NCI-H1694 treated with DMSO at 0.1 percent for 48 hours (cell line): Measurements from ENCODE around the gene HEATR1.
"Not testable (repeated sequence)": the region's sequence is repeated elsewhere in the genome, so short reads cannot be mapped to it uniquely, and the experiment has no call there.

Experiments used
- DNase-seq: peaks from one replicate; lab custom pipeline; 2025; lab: John Stamatoyannopoulos, UW

The HEATR1 gene

GRCh38 chr1:236511735-236512418 lies 92.4 kb downstream of the HEATR1 start:
- DNase-seq, result no peak

- DNase-seq, result no peak
Observed at GRCh38 chr1:236509647-236510401, 94.5 kb downstream of the HEATR1 start.

- DNase-seq, result no peak
Observed at GRCh38 chr1:236509203-236509602, 95.1 kb downstream of the HEATR1 start.

- no peak for DNase-seq
Observed at GRCh38 chr1:236508593-236509027, 95.7 kb downstream of the HEATR1 start.

DNA sequence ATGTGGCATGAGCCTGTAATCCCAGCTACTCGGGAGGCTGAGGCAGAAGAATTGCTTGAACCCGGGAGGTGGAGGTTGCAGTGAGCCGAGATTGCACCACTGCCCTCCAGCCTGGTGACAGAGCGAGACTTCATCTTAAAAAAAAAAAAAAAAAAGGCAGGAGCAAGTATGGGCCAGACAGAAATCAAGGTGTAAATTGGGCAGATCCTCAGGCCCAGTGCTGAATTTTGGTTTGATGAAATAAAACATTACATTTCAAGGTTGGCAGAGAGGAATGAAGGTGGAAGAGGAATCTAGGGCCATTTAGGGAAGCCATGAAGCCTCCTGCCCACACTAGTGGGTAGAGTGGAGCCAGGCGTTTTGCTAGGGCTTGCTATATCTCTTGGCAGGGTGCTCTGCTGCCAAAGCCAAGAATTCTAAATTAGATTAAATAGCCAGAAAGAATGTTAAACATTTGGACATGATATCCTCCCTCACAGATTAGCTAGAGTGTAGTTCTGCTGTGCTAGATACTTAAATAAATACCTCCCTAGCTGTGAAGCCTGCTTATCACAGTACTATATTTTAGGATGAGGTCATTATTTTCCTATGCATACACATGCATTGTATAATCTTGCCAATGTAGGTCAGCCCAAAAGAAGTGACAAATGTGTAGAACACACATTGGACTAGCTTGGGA lies 97.2 kb downstream of the HEATR1 start:
- peak; percentile 15 for DNase-seq

DNA sequence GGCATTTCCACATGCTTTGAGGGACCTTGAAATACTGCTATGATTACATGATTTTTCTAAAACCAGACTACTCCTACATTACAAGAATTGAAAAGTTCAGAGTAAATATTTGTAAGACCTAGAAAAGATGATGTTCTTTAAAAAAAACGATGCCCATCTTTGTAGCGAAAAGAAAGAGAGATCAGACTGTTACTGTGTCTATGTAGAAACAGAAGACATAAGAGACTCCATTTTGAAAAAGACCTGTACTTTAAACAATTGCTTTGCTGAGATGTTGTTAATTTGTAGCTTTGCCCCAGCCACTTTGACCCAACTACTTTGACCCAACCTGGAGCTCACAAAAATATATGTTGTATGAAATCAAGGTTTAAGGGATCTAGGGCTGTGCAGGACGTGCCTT lies 100.0 kb downstream of the HEATR1 start:
- DNase-seq, result not testable (repeated sequence)

GRCh38 chr1:236502972-236503639 lies 101.2 kb downstream of the HEATR1 start:
- no peak for DNase-seq

DNA sequence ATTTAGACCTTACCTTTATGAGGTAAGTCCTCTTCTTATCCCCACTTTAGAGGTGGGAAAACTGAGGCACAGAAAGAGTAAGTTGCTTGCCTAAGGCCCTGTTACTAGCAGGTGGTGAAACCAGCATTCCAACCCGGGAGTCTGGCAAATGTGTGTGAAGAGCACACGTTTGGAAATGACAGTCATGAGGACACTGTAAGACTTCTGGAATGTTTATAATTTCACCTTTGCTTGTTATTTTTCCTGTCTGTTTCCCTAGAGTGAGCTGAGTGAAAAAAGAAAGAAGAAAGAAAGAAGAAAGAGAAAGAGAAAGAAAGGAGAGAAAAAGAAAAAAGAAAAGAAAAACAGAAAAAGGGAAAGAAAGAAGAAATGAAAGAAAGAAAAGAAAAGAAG lies 101.7 kb downstream of the HEATR1 start:
- DNase-seq, result no peak

GRCh38 chr1:236501093-236501492 lies 103.2 kb downstream of the HEATR1 start:
- no peak for DNase-seq
